Common myeloid progenitor, CD34-positive (primary cell): ENCODE data around the gene EFCAB7.

Source experiments
- CTCF ChIA-PET: fragments of 350-600 bp; sonication (Branson Sonifier 250); formaldehyde crosslinking; loops from one replicate; lab custom pipeline; 2021; ENCODE audit warnings: antibody characterized with exemption; lab: Charles Lee
- POLR2A ChIA-PET: fragments of 350-600 bp; sonication (Branson Sonifier 250); formaldehyde crosslinking; loops from one replicate; lab custom pipeline; 2021; ENCODE audit warnings: antibody characterized with exemption; lab: Charles Lee
- DNase-seq, 3 donors: peaks; one replicate each; pipeline versions ENCODE4 v3.0.0 to v3.0.0-alpha.2; 2013
- H3K27ac ChIP-seq, 2 experiments: 1 replicate in 1 of 2; 2 replicates in 1 of 2; pipeline ENCODE4 v1.7.0; 2013; ENCODE audit warnings: inconsistent platforms in 2 of 2, low read length in 2 of 2, mild to moderate bottlenecking in 2 of 2, low read depth in 1 of 2, moderate library complexity in 1 of 2; ENCODE audit not compliant: severe bottlenecking in 2 of 2, insufficient read depth in 1 of 2, poor library complexity in 1 of 2
- H3K27me3 ChIP-seq, 5 experiments: replicated peaks in 2 of 5; 1 replicate in 3 of 5; 2 replicates in 2 of 5; pipeline versions ENCODE4 v1.6.1 to v1.7.0; 2013; ENCODE audit warnings: low read length in 4 of 5, mild to moderate bottlenecking in 2 of 5, moderate library complexity in 2 of 5, inconsistent platforms in 1 of 5; ENCODE audit not compliant: insufficient read depth in 5 of 5, control insufficient read depth in 4 of 5
- H3K36me3 ChIP-seq, 4 experiments: 1 replicate in 2 of 4; 2 replicates in 2 of 4; pipeline versions ENCODE4 v1.6.1 to v1.7.0; 2013; ENCODE audit warnings: low read length in 3 of 4, control low read depth in 1 of 4, mild to moderate bottlenecking in 1 of 4; ENCODE audit not compliant: control insufficient read depth in 4 of 4, insufficient read depth in 4 of 4
- H3K4me1 ChIP-seq, 4 experiments: 1 replicate in 3 of 4; 2 replicates in 1 of 4; pipeline versions ENCODE4 v1.6.1 to v1.7.1; 2013; ENCODE audit warnings: low read length in 3 of 4, mild to moderate bottlenecking in 3 of 4, control low read depth in 1 of 4, inconsistent platforms in 1 of 4, moderate library complexity in 1 of 4; ENCODE audit not compliant: control insufficient read depth in 4 of 4, insufficient read depth in 4 of 4; ENCODE audit errors: control extremely low read depth in 1 of 4
- H3K4me3 ChIP-seq, 7 experiments: 1 replicate in 4 of 7; 2 replicates in 3 of 7; pipeline versions ENCODE4 v1.5.1 to v1.7.0; 2013; ENCODE audit warnings: mild to moderate bottlenecking in 7 of 7, low read length in 6 of 7, moderate library complexity in 6 of 7, inconsistent platforms in 2 of 7, low read depth in 2 of 7, control low read depth in 1 of 7; ENCODE audit not compliant: insufficient read depth in 4 of 7, control insufficient read depth in 1 of 7; ENCODE audit errors: extremely low read depth in 1 of 7
- H3K9me3 ChIP-seq, 5 experiments: 1 replicate in 4 of 5; 2 replicates in 1 of 5; pipeline versions ENCODE4 v1.6.1 to v1.7.1; 2013; ENCODE audit warnings: low read length in 4 of 5, mild to moderate bottlenecking in 2 of 5, inconsistent platforms in 1 of 5, low read depth in 1 of 5, moderate library complexity in 1 of 5; ENCODE audit not compliant: control insufficient read depth in 4 of 5, insufficient read depth in 2 of 5; ENCODE audit errors: control extremely low read depth in 1 of 5
- WGBS: methylation state at CpG from one replicate; pipeline ENCODE4 v1.1.5; 2013; ENCODE audit not compliant: insufficient coverage; 5-methylcytosine and 5-hydroxymethylcytosine counted together

The EFCAB7 gene

GRCh38 chr1:63592536-63593302 is 69.4 kb downstream of the EFCAB7 start:
- Histone ChIP-seq H3K4me1 (peaks cover 0 to 12% (median 8%) of the 10 kb centered on the region in 4 experiments), H3K27ac (peak overlapping the region; percentile 40 to 82), H3K4me3 (peak overlapping the region; percentile 79 to 94 (median 88)), H3K9me3 (no peaks in the 10 kb centered on the region), H3K36me3 (no peaks in the 10 kb centered on the region), H3K27me3 (no peaks in the 10 kb centered on the region)
- CTCF ChIA-PET: interaction anchor here (4.0 kb wide), 1 partner anchor 16 kb away, joined by 16 read pairs; no protein-coding TSS in a partner anchor
- peak in 2 of 3 donors; percentile 64 to 77 for DNase-seq
- WGBS: 52% methylated on average over 7 of the region's 18 CpGs
- POLR2A ChIA-PET: no interaction called here

GRCh38 chr1:63593303-63593885 is 70.1 kb downstream of the EFCAB7 start, which contains the start of gene PGM1:
TSS of gene PGM1 (plus strand) at chr1:63593411. CDS start at chr1:63593489, 78 bp downstream.
- DNase-seq: peak; percentile 77 to 90 (median 85)
- Histone ChIP-seq H3K9me3 (no peaks in the 10 kb centered on the region), H3K27me3 (no peaks in the 10 kb centered on the region), H3K4me3 (peak within 1 kb of the TSS; percentile 79 to 94 (median 88)), H3K36me3 (no peaks in the 10 kb centered on the region), H3K27ac (peak within 1 kb of the TSS; percentile 40 to 82), H3K4me1 (peaks cover 0 to 12% (median 8%) of the 10 kb centered on the region in 4 experiments)
- under 1% methylated on average over 48 of the region's 64 CpGs for WGBS
- CTCF ChIA-PET: interaction anchor here (4.0 kb wide), 1 partner anchor 17 kb away, joined by 16 read pairs; no protein-coding TSS in a partner anchor
- POLR2A ChIA-PET: no interaction called here

GRCh38 chr1:63593886-63594605 is 70.7 kb downstream of the EFCAB7 start:
- Histone ChIP-seq H3K4me3 (peak overlapping the region; percentile 79 to 94 (median 88)), H3K27ac (peak overlapping the region in 1 of 2 experiments; percentile 82), H3K36me3 (no peaks in the 10 kb centered on the region), H3K27me3 (no peaks in the 10 kb centered on the region), H3K4me1 (peaks cover 0 to 12% (median 8%) of the 10 kb centered on the region in 4 experiments), H3K9me3 (no peaks in the 10 kb centered on the region)
- peak; percentile 85 to 96 (median 95) for DNase-seq
- under 1% methylated on average over 45 of the region's 55 CpGs for WGBS
- ChIA-PET POLR2A (no interaction called here), CTCF (interaction anchor here (4.0 kb wide), 1 partner anchor 18 kb away, joined by 16 read pairs; no protein-coding TSS in a partner anchor)

GRCh38 chr1:63595435-63595834 is 72.1 kb downstream of the EFCAB7 start:
- ChIA-PET POLR2A (no interaction called here), CTCF (no interaction called here)
- no CpG with 5 or more reads among the region's 1 CpG for WGBS
- Histone ChIP-seq H3K36me3 (no peaks in the 10 kb centered on the region), H3K27me3 (no peaks in the 10 kb centered on the region), H3K4me3 (no peak overlapping the region), H3K27ac (no peak overlapping the region), H3K9me3 (no peaks in the 10 kb centered on the region), H3K4me1 (peaks cover 0 to 12% (median 8%) of the 10 kb centered on the region in 4 experiments)
- DNase-seq: no peak

- ChIA-PET CTCF (no interaction called here), POLR2A (no interaction called here)
- Histone ChIP-seq H3K36me3 (no peaks in the 10 kb centered on the region), H3K27ac (no peak overlapping the region), H3K27me3 (no peaks in the 10 kb centered on the region), H3K4me1 (no peaks in the 10 kb centered on the region), H3K4me3 (no peak overlapping the region), H3K9me3 (no peaks in the 10 kb centered on the region)
- 96% methylated on average over 4 of the region's 5 CpGs for WGBS
- no peak for DNase-seq
Measured at GRCh38 chr1:63599799-63600198, 76.5 kb downstream of the EFCAB7 start.

- CTCF ChIA-PET: no interaction called here
- DNase-seq: no peak
- no peaks in the 10 kb centered on the region for H3K36me3 ChIP-seq
- no peaks in the 10 kb centered on the region for H3K9me3 ChIP-seq
- WGBS: 97% methylated on average over 4 of the region's 5 CpGs
- no peaks in the 10 kb centered on the region for H3K4me1 ChIP-seq
- POLR2A ChIA-PET: no interaction called here
- no peak overlapping the region for H3K27ac ChIP-seq
- H3K27me3 ChIP-seq: no peaks in the 10 kb centered on the region
- H3K4me3 ChIP-seq: no peak overlapping the region
Measured at GRCh38 chr1:63600248-63600647, 76.9 kb downstream of the EFCAB7 start.
